NB4 (cell line): ENCODE data around the gene NELFA.

ENCODE experiments used
- DNase-seq: peaks from one replicate; pipeline ENCODE4 v3.0.0; 2010; ENCODE audit warnings: low read depth
- H3K4me3 ChIP-seq: one replicate; pipeline ENCODE4 v1.5.1; 2011; ENCODE audit warnings: mild to moderate bottlenecking, low read depth, low read length, moderate library complexity
- MYC ChIP-seq: IDR thresholded peaks from 2 replicates; pipeline ENCODE4 v1.6.1; 2011; ENCODE audit warnings: low read depth, low read length
- POLR2A ChIP-seq: IDR thresholded peaks from 2 replicates; pipeline ENCODE4 v1.6.1; 2011; ENCODE audit warnings: mild to moderate bottlenecking; ENCODE audit not compliant: insufficient read length; ENCODE audit errors: extremely low read depth
- TF ChIP-seq, protein P1 (sequence below): IDR thresholded peaks from one replicate; pipeline ENCODE4 v1.5.1; 2012; ENCODE audit warnings: low read depth, low read length
- TF ChIP-seq, protein P2 (sequence below): IDR thresholded peaks from 2 replicates; pipeline ENCODE4 v1.6.1; 2011; ENCODE audit warnings: low read depth, low read length

The NELFA gene

DNA sequence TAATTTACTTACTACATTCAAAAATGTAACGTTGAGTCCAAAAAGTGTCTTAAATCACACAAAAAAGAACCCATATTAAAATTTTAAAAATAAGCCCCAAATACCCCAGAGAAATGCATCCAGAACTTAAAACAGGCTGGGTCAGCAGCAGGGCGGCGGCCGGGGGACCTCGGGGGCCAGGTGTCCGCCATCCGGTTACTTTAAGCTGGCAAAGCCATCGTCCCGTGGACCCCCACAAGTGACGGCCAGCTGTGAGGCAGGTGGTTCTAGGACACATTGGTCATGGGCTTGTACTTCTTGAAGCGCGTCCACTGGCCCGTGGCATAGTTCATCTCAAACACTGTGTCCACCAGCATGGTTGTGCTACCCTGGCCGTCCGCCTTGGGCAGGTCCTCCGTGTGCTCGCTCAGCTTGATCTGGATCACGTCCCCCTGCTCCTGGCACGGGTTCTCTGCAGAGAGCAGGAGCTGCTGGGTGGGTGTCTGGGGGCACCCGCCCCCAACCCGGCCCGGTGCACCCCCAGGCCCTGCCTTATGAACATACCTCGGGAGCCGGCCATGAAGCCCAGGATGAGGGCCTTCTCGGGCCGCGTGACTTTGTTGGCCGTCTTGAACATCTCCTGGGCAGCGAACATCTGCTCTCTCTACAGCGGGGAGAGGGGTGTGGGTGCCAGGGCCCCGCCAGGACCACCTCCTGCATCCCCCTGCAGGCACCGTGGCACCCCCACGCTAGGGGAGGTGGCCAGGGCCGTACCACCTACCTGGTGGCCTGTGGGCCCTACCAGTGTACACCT lies 25.5 kb downstream of the NELFA start:
- H3K4me3 ChIP-seq, result no peak overlapping the region
- TF ChIP-seq, protein P1, sequence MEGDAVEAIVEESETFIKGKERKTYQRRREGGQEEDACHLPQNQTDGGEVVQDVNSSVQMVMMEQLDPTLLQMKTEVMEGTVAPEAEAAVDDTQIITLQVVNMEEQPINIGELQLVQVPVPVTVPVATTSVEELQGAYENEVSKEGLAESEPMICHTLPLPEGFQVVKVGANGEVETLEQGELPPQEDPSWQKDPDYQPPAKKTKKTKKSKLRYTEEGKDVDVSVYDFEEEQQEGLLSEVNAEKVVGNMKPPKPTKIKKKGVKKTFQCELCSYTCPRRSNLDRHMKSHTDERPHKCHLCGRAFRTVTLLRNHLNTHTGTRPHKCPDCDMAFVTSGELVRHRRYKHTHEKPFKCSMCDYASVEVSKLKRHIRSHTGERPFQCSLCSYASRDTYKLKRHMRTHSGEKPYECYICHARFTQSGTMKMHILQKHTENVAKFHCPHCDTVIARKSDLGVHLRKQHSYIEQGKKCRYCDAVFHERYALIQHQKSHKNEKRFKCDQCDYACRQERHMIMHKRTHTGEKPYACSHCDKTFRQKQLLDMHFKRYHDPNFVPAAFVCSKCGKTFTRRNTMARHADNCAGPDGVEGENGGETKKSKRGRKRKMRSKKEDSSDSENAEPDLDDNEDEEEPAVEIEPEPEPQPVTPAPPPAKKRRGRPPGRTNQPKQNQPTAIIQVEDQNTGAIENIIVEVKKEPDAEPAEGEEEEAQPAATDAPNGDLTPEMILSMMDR, result no peak
- TF ChIP-seq, protein P2, sequence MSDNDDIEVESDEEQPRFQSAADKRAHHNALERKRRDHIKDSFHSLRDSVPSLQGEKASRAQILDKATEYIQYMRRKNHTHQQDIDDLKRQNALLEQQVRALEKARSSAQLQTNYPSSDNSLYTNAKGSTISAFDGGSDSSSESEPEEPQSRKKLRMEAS, result no peak
- TF ChIP-seq POLR2A, result no peak
- no peak for TF ChIP-seq MYC
- no peak for DNase-seq

DNA sequence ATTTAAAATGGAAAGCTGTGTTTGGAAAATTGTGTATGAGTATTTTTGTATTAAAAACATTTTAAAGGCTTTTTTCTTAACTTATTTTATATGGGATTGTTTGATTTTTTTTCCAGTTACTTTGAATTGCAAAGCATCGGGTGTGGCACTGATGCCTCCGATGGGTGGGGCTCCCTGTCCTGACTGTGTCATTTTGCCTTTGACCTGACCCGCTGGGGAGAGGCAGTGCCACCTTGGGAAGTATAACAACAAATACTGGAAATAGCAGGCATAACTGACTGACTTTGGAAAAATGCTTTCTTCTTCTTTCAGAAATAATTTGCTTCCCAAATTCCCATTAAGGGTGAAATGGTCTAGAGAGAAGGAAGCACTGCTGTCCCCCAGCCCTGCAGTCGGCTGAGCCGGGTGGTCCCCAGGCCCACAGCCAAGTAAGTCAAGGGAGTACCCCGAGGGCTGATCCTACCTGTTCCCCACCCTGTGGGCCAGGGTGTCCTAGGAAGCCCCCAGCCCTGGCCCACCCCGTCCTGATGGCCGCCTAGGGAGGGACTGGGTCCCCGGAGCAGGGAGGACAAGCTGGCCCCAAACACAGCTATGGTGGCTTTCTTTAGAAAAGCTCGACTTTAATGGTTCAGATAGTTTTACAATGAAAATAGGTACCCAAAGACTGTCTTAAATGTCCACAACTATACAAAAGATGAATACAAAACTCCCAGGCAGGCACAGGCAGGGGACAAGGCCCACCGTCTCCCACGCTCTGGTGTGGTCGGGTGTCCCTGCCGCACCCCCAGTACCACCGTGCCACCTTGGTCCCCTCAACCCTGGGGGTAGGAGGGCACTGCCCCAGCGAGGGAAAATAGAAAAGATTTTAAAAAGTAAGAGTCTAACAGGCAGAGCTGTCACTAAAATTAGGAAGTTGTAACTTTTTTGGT lies 26.4 kb downstream of the NELFA start:
- DNase-seq, result no peak
- no peak overlapping the region for H3K4me3 ChIP-seq
- TF ChIP-seq POLR2A (no peak), MYC (no peak)
- TF ChIP-seq, protein P1, result no peak
- TF ChIP-seq, protein P2, result no peak

DNA sequence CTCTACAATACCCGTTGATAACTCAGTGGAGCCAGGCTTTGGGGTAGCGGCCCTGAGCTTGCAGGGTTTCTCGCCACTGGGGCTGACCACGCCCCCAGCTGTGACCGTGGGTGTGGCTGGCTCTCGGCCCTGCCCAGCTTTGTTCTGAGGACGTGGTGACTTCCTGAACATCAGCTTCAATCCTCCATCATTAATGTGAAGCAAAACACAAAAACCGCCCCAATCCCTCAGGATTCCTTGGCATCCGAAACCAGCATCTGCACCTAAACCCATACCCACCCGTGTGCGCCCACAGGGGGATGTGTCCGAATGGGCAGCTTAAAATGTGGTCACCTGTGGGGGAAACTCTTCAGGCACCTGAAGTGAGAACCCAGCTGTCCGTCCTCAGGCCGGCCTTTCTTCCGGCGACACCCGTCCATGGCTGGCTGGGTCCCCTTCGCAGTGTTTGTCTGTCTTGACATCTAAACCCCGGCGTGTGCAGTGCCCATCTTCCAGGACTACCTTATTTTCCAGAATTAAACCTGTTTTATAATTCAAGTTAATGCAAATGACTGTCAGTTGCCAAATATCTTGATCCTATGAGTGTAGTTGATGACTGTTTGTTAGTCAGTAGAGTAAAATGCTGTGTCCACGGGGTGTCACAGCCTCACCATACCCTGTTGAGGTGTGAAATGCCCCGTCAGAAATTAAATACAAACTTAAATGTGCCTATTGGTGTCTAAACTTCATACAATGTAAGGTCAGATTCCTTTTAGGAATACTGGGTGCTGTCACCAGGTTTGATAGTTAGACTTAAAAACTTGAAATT lies 27.3 kb downstream of the NELFA start:
- no peak overlapping the region for H3K4me3 ChIP-seq
- no peak for TF ChIP-seq MYC
- TF ChIP-seq, protein P2, result no peak
- TF ChIP-seq, protein P1, result no peak
- no peak for TF ChIP-seq POLR2A
- DNase-seq, result peak; percentile 63

DNA sequence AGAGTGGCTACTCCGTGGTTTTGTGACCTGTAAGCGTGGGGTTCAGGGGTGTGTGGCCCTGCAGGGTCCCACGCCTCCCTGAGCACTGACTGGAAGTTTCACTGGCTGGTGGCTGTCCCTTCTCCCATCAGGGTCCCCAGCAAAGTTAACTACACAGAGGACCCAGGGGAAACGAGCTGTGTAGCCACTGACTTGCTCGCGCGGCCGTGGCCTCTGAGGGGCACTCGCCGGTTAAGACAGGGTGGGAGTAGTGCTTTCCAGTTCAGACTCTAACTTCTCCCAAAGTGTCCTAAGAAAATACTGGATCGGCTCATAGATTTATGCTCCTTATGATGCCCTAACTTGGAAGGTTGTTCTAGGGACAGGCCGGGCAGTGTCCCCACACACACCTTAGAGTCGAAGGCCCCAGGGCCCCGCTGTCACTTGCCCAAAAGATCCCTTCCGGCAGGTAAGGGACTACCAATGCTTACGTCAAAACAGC lies 28.2 kb downstream of the NELFA start:
- no peak for TF ChIP-seq MYC
- TF ChIP-seq, protein P2, result no peak
- TF ChIP-seq, protein P1, result no peak
- TF ChIP-seq POLR2A, result no peak
- H3K4me3 ChIP-seq, result no peak overlapping the region
- no peak for DNase-seq

DNA sequence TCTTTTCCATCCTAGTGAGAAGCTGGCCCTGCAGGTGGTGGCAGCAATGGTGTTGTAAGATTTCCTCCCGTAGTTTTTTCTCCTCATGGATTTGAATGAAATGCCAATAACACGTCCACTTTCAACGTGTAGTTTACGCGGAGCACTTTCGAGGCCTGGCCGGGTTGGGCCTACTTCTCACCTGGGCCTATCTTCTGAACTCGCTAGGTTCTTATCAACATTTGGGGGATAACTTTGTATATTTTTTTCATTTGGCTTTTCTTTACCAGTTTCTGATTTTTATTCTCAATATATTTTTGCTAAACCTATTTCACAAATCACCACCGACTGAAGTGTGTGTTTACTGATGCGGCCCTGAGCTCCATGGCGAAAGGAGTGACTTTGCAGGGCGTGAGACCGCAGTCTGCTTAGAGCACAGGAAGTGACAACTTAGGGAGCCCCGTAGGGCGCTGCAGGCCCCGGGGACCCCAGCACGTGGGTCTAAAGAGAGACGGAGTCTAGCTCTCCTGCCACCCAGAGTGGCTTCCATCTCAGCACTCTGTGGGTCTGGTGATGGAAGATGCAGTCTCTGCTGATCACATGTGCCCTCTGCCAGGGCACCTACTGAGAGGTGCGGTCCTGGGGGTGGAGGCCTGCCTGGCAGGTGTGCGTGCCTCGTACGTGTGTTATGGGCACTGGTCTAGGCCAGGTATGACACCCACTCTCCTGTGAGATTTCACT lies 29.1 kb downstream of the NELFA start:
- H3K4me3 ChIP-seq, result no peak overlapping the region
- no peak for DNase-seq
- TF ChIP-seq, protein P1, result no peak
- peak; percentile 19 for TF ChIP-seq POLR2A
